NCI-H1436 treated with DMSO at 0.1 percent for 48 hours (cell line): ENCODE results near the gene STARD13.
"Not testable (repeated sequence)": the region's sequence is repeated elsewhere in the genome, so short reads cannot be mapped to it uniquely, and the experiment has no call there.

Source experiments
- DNase-seq: peaks from one replicate; lab custom pipeline; 2025; lab: John Stamatoyannopoulos, UW

Gene STARD13

GRCh38 chr13:33178209-33178840 is 107.2 kb downstream of the STARD13 start:
- no peak for DNase-seq

GRCh38 chr13:33177340-33178208 is 108.0 kb downstream of the STARD13 start:
- not testable (repeated sequence) for DNase-seq

GRCh38 chr13:33176526-33176925 is 109.0 kb downstream of the STARD13 start:
- DNase-seq, result no peak

- DNase-seq, result no peak
These were observed 109.6 kb downstream of the STARD13 start for GRCh38 chr13:33175991-33176390.

- no peak for DNase-seq
These were observed 110.6 kb downstream of the STARD13 start for GRCh38 chr13:33174931-33175330.

- DNase-seq, result peak; percentile 35
These were observed 111.1 kb downstream of the STARD13 start for GRCh38 chr13:33174491-33174890.

GRCh38 chr13:33172911-33173310 is 112.6 kb downstream of the STARD13 start:
- DNase-seq, result no peak

- DNase-seq, result no peak
These were observed 113.2 kb downstream of the STARD13 start for GRCh38 chr13:33172400-33172799.

- no peak for DNase-seq
These were observed 116.1 kb downstream of the STARD13 start for GRCh38 chr13:33169273-33169980.

GRCh38 chr13:33168321-33168960 is 117.1 kb downstream of the STARD13 start:
- no peak for DNase-seq

GRCh38 chr13:33167491-33167890 is 118.1 kb downstream of the STARD13 start:
- no peak for DNase-seq

GRCh38 chr13:33165787-33166186 is 119.8 kb downstream of the STARD13 start:
- DNase-seq, result no peak

- no peak for DNase-seq
These were observed 121.2 kb downstream of the STARD13 start for GRCh38 chr13:33164331-33164730.

GRCh38 chr13:33162725-33163124 is 122.8 kb downstream of the STARD13 start:
- not testable (repeated sequence) for DNase-seq

- DNase-seq, result no peak
These were observed 126.7 kb downstream of the STARD13 start for GRCh38 chr13:33158816-33159215.

- DNase-seq, result no peak
These were observed 127.3 kb downstream of the STARD13 start for GRCh38 chr13:33158271-33158670.

- DNase-seq, result no peak
These were observed 130.6 kb downstream of the STARD13 start for GRCh38 chr13:33154911-33155310.

- no peak for DNase-seq
These were observed 131.8 kb downstream of the STARD13 start for GRCh38 chr13:33153421-33154404.

- DNase-seq, result no peak
These were observed 133.2 kb downstream of the STARD13 start for GRCh38 chr13:33152389-33152788.

GRCh38 chr13:33150662-33151061 is 134.9 kb downstream of the STARD13 start:
- no peak for DNase-seq

- no peak for DNase-seq
These were observed 135.4 kb downstream of the STARD13 start for GRCh38 chr13:33150126-33150525.
